ENCODE data around the gene ANKRD17. TPM values are rescaled to one million over a fixed set of nuclear protein-coding genes. Genes with fewer than 3 reads are reported as not detected.

Gene ANKRD17
- total and polyA plus RNA-seq, 9 of the 15 experiments (the other 6 are each of a cell fraction or from before 2014, with no cell fraction given), result 25.5 to 86.9 (median 52.2) TPM

DNA sequence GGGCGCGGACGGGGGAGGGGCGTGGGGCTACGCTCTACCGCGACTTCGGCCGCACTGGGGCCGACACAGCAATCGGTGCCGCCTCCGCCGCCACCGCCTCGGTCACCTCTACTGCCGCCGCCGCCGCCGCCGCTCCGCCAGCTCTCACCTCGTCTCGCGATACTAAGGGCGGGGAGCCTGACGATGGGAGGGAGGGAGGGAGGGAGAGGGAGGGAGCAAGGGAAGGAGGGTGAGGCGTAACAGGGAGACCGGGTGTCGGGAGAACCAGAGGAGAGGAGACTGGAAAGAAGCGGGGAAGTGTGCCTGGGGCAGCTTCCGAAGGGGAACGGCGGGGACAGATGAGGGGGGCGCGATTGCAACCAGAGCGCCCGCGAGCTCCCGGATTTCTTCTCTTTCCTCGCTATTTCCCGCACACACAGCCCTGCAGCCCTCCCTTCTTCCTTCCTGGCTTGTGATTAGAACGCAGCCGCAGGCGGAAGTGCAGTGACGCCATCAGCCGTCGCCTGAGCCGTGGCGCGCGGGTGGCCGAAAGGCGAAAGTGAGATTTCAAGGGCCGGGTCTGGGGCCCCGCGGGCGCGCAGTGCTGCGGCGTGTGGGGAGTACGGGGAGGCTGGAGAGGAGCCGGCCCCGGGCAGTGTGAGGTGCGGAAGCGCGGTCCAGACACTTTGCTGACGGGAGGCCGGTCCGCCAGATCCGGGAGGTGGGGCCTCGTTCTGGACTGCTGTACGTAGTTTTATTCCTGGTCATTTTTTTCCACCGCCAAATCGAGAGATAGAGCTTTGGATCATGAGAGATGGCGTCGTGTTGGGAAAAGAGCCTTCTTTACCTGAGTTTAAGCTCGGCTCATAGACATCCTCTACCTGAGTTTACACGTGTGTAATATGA is at the start of gene ANKRD17 (continued):
- TF ChIP-seq, protein P1, sequence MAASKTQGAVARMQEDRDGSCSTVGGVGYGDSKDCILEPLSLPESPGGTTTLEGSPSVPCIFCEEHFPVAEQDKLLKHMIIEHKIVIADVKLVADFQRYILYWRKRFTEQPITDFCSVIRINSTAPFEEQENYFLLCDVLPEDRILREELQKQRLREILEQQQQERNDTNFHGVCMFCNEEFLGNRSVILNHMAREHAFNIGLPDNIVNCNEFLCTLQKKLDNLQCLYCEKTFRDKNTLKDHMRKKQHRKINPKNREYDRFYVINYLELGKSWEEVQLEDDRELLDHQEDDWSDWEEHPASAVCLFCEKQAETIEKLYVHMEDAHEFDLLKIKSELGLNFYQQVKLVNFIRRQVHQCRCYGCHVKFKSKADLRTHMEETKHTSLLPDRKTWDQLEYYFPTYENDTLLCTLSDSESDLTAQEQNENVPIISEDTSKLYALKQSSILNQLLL (CRISPR knock-in tag; IDR thresholded peaks at IDR 0.05; ENCODE audit: borderline replicate concordance), result no peak
- TF ChIP-seq, protein P2, sequence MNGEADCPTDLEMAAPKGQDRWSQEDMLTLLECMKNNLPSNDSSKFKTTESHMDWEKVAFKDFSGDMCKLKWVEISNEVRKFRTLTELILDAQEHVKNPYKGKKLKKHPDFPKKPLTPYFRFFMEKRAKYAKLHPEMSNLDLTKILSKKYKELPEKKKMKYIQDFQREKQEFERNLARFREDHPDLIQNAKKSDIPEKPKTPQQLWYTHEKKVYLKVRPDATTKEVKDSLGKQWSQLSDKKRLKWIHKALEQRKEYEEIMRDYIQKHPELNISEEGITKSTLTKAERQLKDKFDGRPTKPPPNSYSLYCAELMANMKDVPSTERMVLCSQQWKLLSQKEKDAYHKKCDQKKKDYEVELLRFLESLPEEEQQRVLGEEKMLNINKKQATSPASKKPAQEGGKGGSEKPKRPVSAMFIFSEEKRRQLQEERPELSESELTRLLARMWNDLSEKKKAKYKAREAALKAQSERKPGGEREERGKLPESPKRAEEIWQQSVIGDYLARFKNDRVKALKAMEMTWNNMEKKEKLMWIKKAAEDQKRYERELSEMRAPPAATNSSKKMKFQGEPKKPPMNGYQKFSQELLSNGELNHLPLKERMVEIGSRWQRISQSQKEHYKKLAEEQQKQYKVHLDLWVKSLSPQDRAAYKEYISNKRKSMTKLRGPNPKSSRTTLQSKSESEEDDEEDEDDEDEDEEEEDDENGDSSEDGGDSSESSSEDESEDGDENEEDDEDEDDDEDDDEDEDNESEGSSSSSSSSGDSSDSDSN (IDR thresholded peaks at IDR 0.05; ENCODE audit: borderline replicate concordance in 1 of 2, low read depth in 2 of 2, low read length in 2 of 2), result peak; percentile 83 to 85; a peak in 3 of 4 replicates
- TF ChIP-seq, protein P3, sequence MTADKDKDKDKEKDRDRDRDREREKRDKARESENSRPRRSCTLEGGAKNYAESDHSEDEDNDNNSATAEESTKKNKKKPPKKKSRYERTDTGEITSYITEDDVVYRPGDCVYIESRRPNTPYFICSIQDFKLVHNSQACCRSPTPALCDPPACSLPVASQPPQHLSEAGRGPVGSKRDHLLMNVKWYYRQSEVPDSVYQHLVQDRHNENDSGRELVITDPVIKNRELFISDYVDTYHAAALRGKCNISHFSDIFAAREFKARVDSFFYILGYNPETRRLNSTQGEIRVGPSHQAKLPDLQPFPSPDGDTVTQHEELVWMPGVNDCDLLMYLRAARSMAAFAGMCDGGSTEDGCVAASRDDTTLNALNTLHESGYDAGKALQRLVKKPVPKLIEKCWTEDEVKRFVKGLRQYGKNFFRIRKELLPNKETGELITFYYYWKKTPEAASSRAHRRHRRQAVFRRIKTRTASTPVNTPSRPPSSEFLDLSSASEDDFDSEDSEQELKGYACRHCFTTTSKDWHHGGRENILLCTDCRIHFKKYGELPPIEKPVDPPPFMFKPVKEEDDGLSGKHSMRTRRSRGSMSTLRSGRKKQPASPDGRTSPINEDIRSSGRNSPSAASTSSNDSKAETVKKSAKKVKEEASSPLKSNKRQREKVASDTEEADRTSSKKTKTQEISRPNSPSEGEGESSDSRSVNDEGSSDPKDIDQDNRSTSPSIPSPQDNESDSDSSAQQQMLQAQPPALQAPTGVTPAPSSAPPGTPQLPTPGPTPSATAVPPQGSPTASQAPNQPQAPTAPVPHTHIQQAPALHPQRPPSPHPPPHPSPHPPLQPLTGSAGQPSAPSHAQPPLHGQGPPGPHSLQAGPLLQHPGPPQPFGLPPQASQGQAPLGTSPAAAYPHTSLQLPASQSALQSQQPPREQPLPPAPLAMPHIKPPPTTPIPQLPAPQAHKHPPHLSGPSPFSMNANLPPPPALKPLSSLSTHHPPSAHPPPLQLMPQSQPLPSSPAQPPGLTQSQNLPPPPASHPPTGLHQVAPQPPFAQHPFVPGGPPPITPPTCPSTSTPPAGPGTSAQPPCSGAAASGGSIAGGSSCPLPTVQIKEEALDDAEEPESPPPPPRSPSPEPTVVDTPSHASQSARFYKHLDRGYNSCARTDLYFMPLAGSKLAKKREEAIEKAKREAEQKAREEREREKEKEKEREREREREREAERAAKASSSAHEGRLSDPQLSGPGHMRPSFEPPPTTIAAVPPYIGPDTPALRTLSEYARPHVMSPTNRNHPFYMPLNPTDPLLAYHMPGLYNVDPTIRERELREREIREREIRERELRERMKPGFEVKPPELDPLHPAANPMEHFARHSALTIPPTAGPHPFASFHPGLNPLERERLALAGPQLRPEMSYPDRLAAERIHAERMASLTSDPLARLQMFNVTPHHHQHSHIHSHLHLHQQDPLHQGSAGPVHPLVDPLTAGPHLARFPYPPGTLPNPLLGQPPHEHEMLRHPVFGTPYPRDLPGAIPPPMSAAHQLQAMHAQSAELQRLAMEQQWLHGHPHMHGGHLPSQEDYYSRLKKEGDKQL (CRISPR knock-in tag; IDR thresholded peaks at IDR 0.05; ENCODE audit: borderline replicate concordance), result no peak
- TF ChIP-seq PHF8 (IDR thresholded peaks at IDR 0.05; ENCODE audit: borderline replicate concordance, low read length) (peak; percentile 99), NCOA2 (IDR thresholded peaks at IDR 0.05; ENCODE audit: partially characterized antibody in 2 of 2) (no peak), ZNF79 (CRISPR knock-in tag; IDR thresholded peaks at IDR 0.05; ENCODE audit: low read depth) (no peak), TEAD4 (IDR thresholded peaks at IDR 0.05; ENCODE audit: low read length) (peak; percentile 28; the same call in 1 of the 2 replicates), TEAD4 (CRISPR knock-in tag; IDR thresholded peaks at IDR 0.05; ENCODE audit: borderline replicate concordance) (no peak), TAF7 (tag; IDR thresholded peaks at IDR 0.05) (peak; percentile 83)
- TF ChIP-seq, protein P4, sequence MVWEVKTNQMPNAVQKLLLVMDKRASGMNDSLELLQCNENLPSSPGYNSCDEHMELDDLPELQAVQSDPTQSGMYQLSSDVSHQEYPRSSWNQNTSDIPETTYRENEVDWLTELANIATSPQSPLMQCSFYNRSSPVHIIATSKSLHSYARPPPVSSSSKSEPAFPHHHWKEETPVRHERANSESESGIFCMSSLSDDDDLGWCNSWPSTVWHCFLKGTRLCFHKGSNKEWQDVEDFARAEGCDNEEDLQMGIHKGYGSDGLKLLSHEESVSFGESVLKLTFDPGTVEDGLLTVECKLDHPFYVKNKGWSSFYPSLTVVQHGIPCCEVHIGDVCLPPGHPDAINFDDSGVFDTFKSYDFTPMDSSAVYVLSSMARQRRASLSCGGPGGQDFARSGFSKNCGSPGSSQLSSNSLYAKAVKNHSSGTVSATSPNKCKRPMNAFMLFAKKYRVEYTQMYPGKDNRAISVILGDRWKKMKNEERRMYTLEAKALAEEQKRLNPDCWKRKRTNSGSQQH (CRISPR knock-in tag; IDR thresholded peaks at IDR 0.05), result peak; percentile 56; the same call in 1 of the 2 replicates
- TF ChIP-seq, protein P5, sequence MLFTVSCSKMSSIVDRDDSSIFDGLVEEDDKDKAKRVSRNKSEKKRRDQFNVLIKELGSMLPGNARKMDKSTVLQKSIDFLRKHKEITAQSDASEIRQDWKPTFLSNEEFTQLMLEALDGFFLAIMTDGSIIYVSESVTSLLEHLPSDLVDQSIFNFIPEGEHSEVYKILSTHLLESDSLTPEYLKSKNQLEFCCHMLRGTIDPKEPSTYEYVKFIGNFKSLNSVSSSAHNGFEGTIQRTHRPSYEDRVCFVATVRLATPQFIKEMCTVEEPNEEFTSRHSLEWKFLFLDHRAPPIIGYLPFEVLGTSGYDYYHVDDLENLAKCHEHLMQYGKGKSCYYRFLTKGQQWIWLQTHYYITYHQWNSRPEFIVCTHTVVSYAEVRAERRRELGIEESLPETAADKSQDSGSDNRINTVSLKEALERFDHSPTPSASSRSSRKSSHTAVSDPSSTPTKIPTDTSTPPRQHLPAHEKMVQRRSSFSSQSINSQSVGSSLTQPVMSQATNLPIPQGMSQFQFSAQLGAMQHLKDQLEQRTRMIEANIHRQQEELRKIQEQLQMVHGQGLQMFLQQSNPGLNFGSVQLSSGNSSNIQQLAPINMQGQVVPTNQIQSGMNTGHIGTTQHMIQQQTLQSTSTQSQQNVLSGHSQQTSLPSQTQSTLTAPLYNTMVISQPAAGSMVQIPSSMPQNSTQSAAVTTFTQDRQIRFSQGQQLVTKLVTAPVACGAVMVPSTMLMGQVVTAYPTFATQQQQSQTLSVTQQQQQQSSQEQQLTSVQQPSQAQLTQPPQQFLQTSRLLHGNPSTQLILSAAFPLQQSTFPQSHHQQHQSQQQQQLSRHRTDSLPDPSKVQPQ (CRISPR knock-in tag; IDR thresholded peaks at IDR 0.05; ENCODE audit: borderline replicate concordance), result no peak
